HEK293 (cell line): Measurements from ENCODE around the gene FAAP100.

ENCODE experiments used
- CTCF ChIP-seq: fragments of 450-650 bp; formaldehyde crosslinking; IDR thresholded peaks from 2 replicates; pipeline ENCODE4 v1.5.1; 2016; ENCODE audit warnings: missing biosample characterization, missing genetic modification characterization
- GFI1B ChIP-seq: fragments of 450-650 bp; formaldehyde crosslinking; IDR thresholded peaks from 2 replicates; pipeline ENCODE4 v1.5.1; 2016; ENCODE audit warnings: missing biosample characterization, missing genetic modification characterization
- IKZF3 ChIP-seq: fragments of 450-650 bp; IDR thresholded peaks from 2 replicates; pipeline ENCODE4 v1.5.0; 2018; ENCODE audit warnings: missing biosample characterization, mild to moderate bottlenecking, missing genetic modification characterization, moderate library complexity
- KLF8 ChIP-seq: fragments of 450-650 bp; formaldehyde crosslinking; IDR thresholded peaks from 2 replicates; pipeline ENCODE4 v1.5.1; 2016; ENCODE audit warnings: missing biosample characterization, missing genetic modification characterization
- MEIS1 ChIP-seq: sonication (generic); formaldehyde crosslinking; IDR thresholded peaks from 2 replicates; pipeline ENCODE4 v1.8.1; 2022; ENCODE audit warnings: missing genetic modification reagents, mild to moderate bottlenecking, borderline replicate concordance
- OVOL3 ChIP-seq: fragments of 450-650 bp; formaldehyde crosslinking; IDR thresholded peaks from 2 replicates; pipeline ENCODE4 v1.5.1; 2016; ENCODE audit warnings: missing biosample characterization, missing genetic modification characterization
- PATZ1 ChIP-seq: fragments of 450-650 bp; formaldehyde crosslinking; IDR thresholded peaks from 2 replicates; pipeline ENCODE4 v1.5.1; 2016; ENCODE audit warnings: missing biosample characterization, missing genetic modification characterization
- REST ChIP-seq: fragments of 450-650 bp; formaldehyde crosslinking; IDR thresholded peaks from 2 replicates; pipeline ENCODE4 v1.5.1; 2016; ENCODE audit warnings: missing biosample characterization, missing genetic modification characterization
- SP3 ChIP-seq: fragments of 450-650 bp; formaldehyde crosslinking; IDR thresholded peaks from 2 replicates; pipeline ENCODE4 v1.5.1; 2016; ENCODE audit warnings: missing biosample characterization, missing genetic modification characterization
- TCF7L2 ChIP-seq: IDR thresholded peaks from 2 replicates; pipeline ENCODE4 v1.6.1; 2011; ENCODE audit warnings: low read depth, mild to moderate bottlenecking, inconsistent platforms, low read length, moderate library complexity, borderline replicate concordance
- ZFP3 ChIP-seq: fragments of 450-650 bp; formaldehyde crosslinking; IDR thresholded peaks from 2 replicates; pipeline ENCODE4 v1.5.1; 2016; ENCODE audit warnings: low read depth, missing biosample characterization, missing genetic modification characterization
- ZNF132 ChIP-seq: fragments of 450-650 bp; formaldehyde crosslinking; IDR thresholded peaks from 2 replicates; pipeline ENCODE4 v1.5.1; 2017; ENCODE audit warnings: missing biosample characterization, missing genetic modification characterization, borderline replicate concordance
- ZNF148 ChIP-seq: fragments of 450-650 bp; formaldehyde crosslinking; IDR thresholded peaks from 2 replicates; pipeline ENCODE4 v1.5.0; 2017; ENCODE audit warnings: missing biosample characterization, missing genetic modification characterization, borderline replicate concordance
- ZNF2 ChIP-seq: fragments of 450-650 bp; formaldehyde crosslinking; IDR thresholded peaks from 2 replicates; pipeline ENCODE4 v1.5.1; 2016; ENCODE audit warnings: missing biosample characterization, missing genetic modification characterization
- ZNF211 ChIP-seq: fragments of 450-650 bp; formaldehyde crosslinking; IDR thresholded peaks from 2 replicates; pipeline ENCODE4 v1.5.1; 2016; ENCODE audit warnings: low read depth, missing biosample characterization, missing genetic modification characterization
- ZNF335 ChIP-seq: fragments of 450-650 bp; formaldehyde crosslinking; conservative IDR thresholded peaks from 2 replicates; pipeline ENCODE4 v1.5.1; 2016; ENCODE audit warnings: missing biosample characterization, missing genetic modification characterization
- ZNF341 ChIP-seq: fragments of 450-650 bp; formaldehyde crosslinking; IDR thresholded peaks from 2 replicates; pipeline ENCODE4; 2016; ENCODE audit warnings: low read depth, missing biosample characterization, missing genetic modification characterization
- ZNF501 ChIP-seq: fragments of 450-650 bp; formaldehyde crosslinking; IDR thresholded peaks from 2 replicates; pipeline ENCODE4 v1.5.1; 2016; ENCODE audit warnings: missing biosample characterization, missing genetic modification characterization
- ZNF521 ChIP-seq: fragments of 450-650 bp; formaldehyde crosslinking; IDR thresholded peaks from 2 replicates; pipeline ENCODE4 v1.5.1; 2017; ENCODE audit warnings: missing biosample characterization, mild to moderate bottlenecking, missing genetic modification characterization
- ZNF530 ChIP-seq: fragments of 450-650 bp; formaldehyde crosslinking; IDR thresholded peaks from 2 replicates; pipeline ENCODE4 v1.5.1; 2016; ENCODE audit warnings: low read depth, missing biosample characterization, missing genetic modification characterization
- ZNF585B ChIP-seq: fragments of 450-650 bp; formaldehyde crosslinking; IDR thresholded peaks from 2 replicates; pipeline ENCODE4 v1.5.1; 2016; ENCODE audit warnings: missing biosample characterization, missing genetic modification characterization
- ZNF596 ChIP-seq: fragments of 450-650 bp; IDR thresholded peaks from 2 replicates; pipeline ENCODE4 v1.5.0; 2018; ENCODE audit warnings: missing biosample characterization, mild to moderate bottlenecking, missing genetic modification characterization, moderate library complexity
- ZNF600 ChIP-seq: fragments of 450-650 bp; formaldehyde crosslinking; IDR thresholded peaks from 2 replicates; pipeline ENCODE4 v1.5.1; 2016; ENCODE audit warnings: missing biosample characterization, missing genetic modification characterization
- ZNF645 ChIP-seq: fragments of 450-650 bp; formaldehyde crosslinking; IDR thresholded peaks from 2 replicates; pipeline ENCODE4; 2016; ENCODE audit warnings: missing biosample characterization, missing genetic modification characterization
- ZNF837 ChIP-seq: fragments of 450-650 bp; formaldehyde crosslinking; IDR thresholded peaks from 2 replicates; pipeline ENCODE4 v1.5.1; 2016; ENCODE audit warnings: missing biosample characterization, missing genetic modification characterization
- ZSCAN16 ChIP-seq: fragments of 450-650 bp; formaldehyde crosslinking; IDR thresholded peaks from 2 replicates; pipeline ENCODE4 v1.5.1; 2016; ENCODE audit warnings: missing biosample characterization, missing genetic modification characterization
- ZSCAN18 ChIP-seq: fragments of 450-650 bp; formaldehyde crosslinking; IDR thresholded peaks from 2 replicates; pipeline ENCODE4 v1.5.1; 2016; ENCODE audit warnings: missing biosample characterization, missing genetic modification characterization

Gene FAAP100

GRCh38 chr17:81552244-81553017 is at the start of gene FAAP100 (continued):
- TF ChIP-seq IKZF3 (tag by site-specific recombination) (peak; percentile 22; the same call in 1 of the 2 replicates), ZNF132 (no peak), KLF8 (tag by site-specific recombination) (peak; percentile 75), ZNF148 (tag by site-specific recombination) (no peak), OVOL3 (tag by site-specific recombination) (no peak), ZSCAN16 (tag by site-specific recombination) (no peak), ZNF501 (tag by site-specific recombination) (peak; percentile 49; the same call in 1 of the 2 replicates), TCF7L2 (no peak), ZNF521 (tag by site-specific recombination) (no peak), ZNF335 (tag by site-specific recombination) (peak; percentile 94), ZNF211 (no peak), ZNF600 (tag by site-specific recombination) (no peak; the same call in 1 of the 2 replicates), ZNF837 (tag by site-specific recombination) (no peak), GFI1B (tag by site-specific recombination) (no peak), PATZ1 (tag by site-specific recombination) (peak; percentile 85), ZNF585B (tag by site-specific recombination) (no peak), ZNF2 (no peak), SP3 (tag by site-specific recombination) (no peak), REST (no peak), CTCF (tag by site-specific recombination) (no peak), ZNF341 (tag by site-specific recombination) (peak; percentile 99), ZNF596 (tag by site-specific recombination) (no peak), MEIS1 (CRISPR knock-in tag) (no peak), ZSCAN18 (tag by site-specific recombination) (no peak), ZFP3 (tag by site-specific recombination) (no peak), ZNF530 (tag by site-specific recombination) (no peak), ZNF645 (tag by site-specific recombination) (no peak)
